ENCODE measurements around the gene STARD4.

STARD4 gene

GRCh38 chr5:111520908-111521307, 8.6 kb upstream of the STARD4 start:
- no peak for DNase-seq

DNA sequence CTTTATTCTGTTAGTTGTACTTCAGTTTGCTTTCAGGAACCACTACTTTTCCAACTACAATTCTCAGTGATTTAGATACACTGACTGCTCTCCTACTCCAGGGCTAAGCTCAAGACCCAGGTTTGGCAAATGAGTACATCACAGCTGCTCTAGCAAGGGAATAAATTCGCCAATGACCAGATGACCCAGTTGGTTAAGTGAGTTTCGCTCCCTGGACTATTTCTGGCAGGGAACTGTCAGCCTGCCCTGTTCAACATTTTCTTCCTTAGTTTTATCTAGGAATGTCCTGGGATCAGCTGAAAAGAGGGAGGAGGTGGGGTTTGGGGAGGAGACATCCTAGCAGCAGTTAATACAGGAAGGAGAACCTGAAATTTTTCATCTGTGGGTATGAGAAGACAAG, 6.4 kb upstream of the STARD4 start:
- DNase-seq: no peak

- no peak for DNase-seq
These were observed 5.6 kb upstream of the STARD4 start for GRCh38 chr5:111517853-111518501.

GRCh38 chr5:111514087-111514486, 1.8 kb upstream of the STARD4 start:
- no peak for DNase-seq

GRCh38 chr5:111513131-111513520, 791 bp upstream of the STARD4 start:
- DNase-seq: no peak

- peak; percentile 4 for DNase-seq
These were observed 432 bp downstream of the STARD4 start for GRCh38 chr5:111511831-111512374.

GRCh38 chr5:111511174-111511830, 1.0 kb downstream of the STARD4 start:
- DNase-seq: no peak

GRCh38 chr5:111509119-111509518, 3.2 kb downstream of the STARD4 start:
- no peak for DNase-seq

DNA sequence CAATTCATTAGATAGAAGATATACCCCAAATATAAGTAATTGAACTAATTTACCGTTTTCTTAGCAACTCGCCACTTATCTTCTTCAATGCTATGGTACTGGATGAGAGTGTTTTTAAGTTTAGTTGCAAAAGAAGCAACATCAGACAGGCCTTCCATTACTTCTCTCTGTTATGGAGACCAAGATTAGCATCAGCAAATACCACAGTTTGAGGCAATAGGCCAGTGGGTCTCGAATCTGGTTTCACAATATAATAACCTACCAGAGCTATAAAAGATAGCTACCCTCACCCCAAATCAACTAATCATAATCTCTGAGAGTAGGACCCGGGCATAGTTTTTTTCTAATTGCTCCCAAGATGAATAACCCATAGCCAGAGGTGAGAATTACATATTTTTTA, 5.1 kb downstream of the STARD4 start:
- DNase-seq: no peak

DNA sequence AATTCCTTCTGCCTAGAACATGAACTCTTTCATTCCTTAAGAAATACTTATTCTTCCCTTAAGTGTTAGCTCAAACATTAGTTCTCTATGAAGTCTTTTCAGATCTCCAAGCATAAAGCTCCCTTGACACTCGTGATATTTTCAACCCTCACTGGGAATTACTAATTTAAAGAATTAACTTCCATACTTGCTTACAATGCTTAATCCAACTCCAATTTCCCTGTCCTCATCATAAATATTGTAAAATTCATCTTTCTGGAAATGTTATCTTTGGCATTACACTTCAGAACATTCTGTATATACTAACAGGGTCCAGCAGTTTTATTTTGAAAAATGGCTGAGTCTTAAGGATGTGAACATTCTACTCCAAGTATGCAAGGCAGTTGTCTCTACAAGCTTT, 7.2 kb downstream of the STARD4 start:
- DNase-seq: no peak

- DNase-seq: no peak
These were observed 9.4 kb downstream of the STARD4 start for GRCh38 chr5:111502956-111503355.

DNA sequence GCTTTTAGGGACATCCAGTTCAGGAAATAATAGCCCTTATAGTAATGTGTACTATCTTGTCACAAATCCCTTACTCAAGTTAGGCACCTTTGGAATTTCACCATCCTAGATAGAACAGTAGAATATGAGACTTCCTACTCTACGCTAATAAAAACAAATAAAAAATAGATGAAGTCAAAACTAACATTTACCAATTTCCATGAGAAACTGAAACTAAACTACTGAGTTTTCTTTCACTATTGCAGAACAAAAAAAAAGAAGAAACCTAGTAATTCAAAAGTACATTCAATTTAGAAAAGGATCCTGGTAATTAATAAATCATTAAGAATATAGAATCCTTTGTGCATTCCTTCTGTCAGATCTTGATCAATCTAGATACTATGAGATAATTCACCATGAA, 14.0 kb downstream of the STARD4 start:
- no peak for DNase-seq

DNA sequence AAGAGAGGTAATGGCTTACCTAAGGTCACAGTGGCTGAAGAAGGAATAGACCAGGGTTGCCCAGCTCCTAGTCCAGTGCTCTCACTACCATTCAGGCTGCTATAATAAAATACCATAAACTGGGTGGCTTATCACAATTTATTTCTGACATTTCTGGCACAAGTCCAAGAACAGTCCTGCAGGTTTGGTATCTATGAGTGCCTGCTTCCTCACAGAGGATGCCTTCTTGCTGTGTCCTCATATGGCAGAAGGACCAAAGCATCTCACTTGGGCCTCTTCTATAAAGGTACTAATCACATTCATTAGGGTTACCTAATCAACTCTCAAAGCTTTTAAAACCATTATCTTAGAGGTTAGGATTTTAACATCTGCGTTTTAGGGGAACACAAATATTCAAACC, 17.2 kb downstream of the STARD4 start:
- no peak for DNase-seq

DNA sequence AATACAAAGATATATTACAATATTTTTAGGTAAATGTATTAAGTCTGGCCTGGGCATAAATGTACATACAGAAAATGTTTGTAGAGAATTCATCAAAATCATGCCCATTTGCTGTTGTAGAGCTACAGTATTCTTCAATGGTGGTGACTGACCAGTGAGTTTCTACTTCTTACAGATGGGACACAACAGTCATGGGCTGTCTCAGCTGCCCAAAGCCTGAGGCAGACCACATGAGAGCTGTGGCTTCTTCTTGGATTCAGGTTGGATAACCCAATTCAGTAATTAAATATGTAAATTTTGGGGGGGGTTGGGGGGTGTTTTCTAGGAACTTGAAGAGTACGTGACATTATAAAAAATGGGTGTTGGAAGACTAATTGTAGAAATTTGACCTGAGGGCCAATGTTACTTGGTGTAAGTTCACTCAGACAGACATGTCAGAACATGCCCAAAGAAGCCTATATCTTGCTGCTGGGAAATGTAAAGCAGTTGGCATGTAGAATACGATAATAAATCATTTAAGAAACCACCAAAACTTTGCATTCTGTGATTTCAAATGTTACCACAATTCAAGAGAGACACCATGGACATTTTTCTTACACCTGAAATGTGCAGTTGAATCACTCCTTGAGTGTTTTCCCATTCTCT, 17.9 kb downstream of the STARD4 start:
- DNase-seq: no peak

DNA sequence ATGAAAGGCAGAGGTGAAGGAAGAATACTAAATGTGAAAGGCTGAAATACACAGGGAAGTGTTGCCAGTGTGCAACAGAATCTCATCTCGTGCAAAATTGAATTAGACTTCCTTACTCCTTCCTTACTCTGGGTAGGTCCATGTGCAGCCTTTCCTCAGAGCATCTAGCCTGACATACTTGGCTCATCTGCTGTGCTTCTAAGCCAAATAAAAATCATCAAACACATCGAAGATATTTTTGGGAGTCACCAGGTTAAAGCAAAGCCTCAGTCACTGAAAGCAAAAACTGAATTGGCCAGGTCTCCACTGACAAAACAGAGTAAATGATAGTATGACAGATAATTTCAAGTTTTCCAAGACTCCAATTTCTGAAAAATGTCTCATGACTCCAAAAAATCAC, 19.3 kb downstream of the STARD4 start:
- no peak for DNase-seq

DNA sequence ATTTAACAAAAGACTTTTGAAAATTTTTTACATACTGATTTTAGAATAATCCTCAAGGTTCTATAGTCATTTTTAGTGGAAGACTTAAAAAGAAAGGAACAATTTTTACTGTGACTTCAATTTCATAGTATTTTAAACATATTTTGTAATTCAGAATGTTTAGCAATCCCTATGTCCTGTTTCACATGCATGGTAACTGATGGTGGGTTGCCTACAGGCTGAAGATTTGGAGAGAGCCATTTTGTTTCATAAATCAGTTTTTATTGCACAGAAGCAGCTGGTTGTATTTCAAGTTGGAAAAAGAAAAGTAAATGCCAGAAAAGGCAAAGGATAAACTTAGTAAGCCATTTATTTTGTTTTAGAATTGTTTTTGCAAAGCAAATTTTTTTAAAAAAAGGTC, 24.0 kb downstream of the STARD4 start:
- DNase-seq: no peak

- DNase-seq: no peak
These were observed 25.4 kb downstream of the STARD4 start for GRCh38 chr5:111486926-111487325.

DNA sequence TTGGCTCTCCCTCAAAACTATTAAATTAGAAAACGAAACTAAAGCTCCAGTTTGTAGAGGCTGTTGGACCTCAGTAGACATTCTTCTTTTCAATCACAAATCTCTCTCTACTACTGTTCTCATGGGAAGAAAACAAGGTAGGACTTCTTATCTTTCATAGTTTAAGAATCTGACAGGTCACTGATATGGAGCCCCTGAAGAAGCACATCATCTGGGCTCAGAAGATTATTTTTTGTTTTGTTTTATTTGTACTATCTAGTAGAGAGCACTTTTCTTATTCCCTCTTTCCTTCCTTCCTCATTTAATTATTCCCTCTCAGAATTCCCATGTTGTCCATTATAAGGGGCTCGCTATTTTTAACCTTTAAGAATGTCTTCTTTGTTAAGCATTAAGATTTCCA, 26.3 kb downstream of the STARD4 start:
- DNase-seq: no peak

- no peak for DNase-seq
These were observed 32.0 kb downstream of the STARD4 start for GRCh38 chr5:111480346-111480745.

GRCh38 chr5:111478898-111479297, 33.4 kb downstream of the STARD4 start:
- no peak for DNase-seq

GRCh38 chr5:111478266-111478665, 34.1 kb downstream of the STARD4 start:
- no peak for DNase-seq

- no peak for DNase-seq
These were observed 39.8 kb downstream of the STARD4 start for GRCh38 chr5:111472579-111472978.

GRCh38 chr5:111472096-111472495, 40.2 kb downstream of the STARD4 start:
- DNase-seq: no peak

DNA sequence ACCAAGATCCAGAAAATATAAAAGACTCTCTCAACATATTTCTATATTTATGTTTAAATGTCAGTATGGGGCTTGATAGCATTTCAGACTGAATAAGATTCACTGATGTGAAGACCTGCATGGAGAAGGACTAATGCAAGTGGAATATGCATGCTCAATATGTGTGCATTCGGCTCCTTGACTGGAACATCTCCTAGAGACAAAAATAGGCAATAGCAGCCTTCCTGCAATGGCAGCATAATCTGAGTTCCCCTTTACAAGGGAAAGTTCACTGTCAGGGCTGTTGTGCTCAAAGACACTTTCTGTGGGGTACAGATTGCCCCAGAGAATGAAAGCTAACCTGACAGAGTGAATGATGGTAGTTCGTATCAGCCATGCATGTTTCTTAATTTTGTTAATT, 42.4 kb downstream of the STARD4 start:
- DNase-seq: no peak

Data from stimulated activated CD4-positive, alpha-beta T cell treated with anti-CD3 and anti-CD28 coated beads, Interleukin-1b, Interleukin-23, amount 100 ng/mL, for 48 hours (primary cell).